Measurements from ENCODE around the gene CFAP20DC. TPM values are rescaled to one million over a fixed set of nuclear protein-coding genes. Genes with fewer than 3 reads are reported as not detected.

Gene CFAP20DC
- total RNA-seq, 4 donors from 2014 or later = 0.13 to 1.6 (median 0.35) TPM; not detected in 1

DNA sequence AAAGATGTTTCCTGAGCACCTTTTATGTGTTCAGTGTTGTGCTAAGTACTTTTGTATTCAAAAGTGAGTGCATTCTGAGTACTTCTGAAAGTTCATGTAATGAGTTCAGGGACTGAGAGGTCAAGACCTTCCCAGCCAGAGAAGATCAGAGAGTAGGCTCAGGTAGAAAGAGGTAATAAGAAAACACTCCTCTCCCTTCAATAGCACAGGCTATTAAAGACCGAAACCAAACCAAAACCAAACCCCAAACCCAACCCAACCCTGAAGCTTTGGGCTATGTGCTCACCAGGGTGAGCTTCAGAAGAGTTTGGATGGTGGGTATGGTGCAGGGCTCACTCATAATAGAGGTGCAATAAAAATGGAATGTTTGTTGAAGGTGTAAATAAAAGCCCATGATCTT is 306.5 kb downstream of the CFAP20DC start:
- H3K4me3 ChIP-seq = no peak overlapping the region

DNA sequence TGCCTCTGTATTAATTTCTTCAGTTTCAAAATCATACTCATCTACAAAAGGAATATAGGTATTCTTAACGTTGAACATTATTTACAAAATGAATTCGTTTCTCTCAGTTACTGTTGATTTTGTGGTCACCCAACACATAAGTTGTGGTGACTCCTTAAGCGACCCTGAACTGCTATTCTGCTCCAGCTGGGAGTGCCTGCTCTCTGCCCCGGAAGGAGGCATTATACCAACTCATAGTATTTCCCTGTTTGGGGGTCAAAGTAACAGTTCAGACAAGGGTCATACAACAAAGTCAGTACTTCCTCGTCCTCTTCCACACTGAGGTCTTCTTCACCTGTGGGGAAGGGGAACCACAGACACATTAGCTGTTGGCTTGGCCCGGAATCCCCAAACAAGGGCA is 307.6 kb downstream of the CFAP20DC start:
- Histone ChIP-seq H3K4me3 (no peak overlapping the region), H3K27me3 (no peaks in the 10 kb centered on the region), H3K4me1 (no peaks in the 10 kb centered on the region), H3K27ac (no peak overlapping the region), H3K36me3 (no peaks in the 10 kb centered on the region), H3K9me3 (no peaks in the 10 kb centered on the region)
- no peak for ATAC-seq
- 75 to 78% methylated on average over 6 of the region's 6 CpGs for WGBS, 2 donors (ENCODE audit: low coverage in 1 of 2)
- TF ChIP-seq, protein P1, sequence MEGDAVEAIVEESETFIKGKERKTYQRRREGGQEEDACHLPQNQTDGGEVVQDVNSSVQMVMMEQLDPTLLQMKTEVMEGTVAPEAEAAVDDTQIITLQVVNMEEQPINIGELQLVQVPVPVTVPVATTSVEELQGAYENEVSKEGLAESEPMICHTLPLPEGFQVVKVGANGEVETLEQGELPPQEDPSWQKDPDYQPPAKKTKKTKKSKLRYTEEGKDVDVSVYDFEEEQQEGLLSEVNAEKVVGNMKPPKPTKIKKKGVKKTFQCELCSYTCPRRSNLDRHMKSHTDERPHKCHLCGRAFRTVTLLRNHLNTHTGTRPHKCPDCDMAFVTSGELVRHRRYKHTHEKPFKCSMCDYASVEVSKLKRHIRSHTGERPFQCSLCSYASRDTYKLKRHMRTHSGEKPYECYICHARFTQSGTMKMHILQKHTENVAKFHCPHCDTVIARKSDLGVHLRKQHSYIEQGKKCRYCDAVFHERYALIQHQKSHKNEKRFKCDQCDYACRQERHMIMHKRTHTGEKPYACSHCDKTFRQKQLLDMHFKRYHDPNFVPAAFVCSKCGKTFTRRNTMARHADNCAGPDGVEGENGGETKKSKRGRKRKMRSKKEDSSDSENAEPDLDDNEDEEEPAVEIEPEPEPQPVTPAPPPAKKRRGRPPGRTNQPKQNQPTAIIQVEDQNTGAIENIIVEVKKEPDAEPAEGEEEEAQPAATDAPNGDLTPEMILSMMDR (IDR thresholded peaks at IDR 0.05) = no peak
- TF ChIP-seq POLR2AphosphoS5 (IDR thresholded peaks at IDR 0.05) (no peak), POLR2A (IDR thresholded peaks at IDR 0.05) (no peak), EP300 (IDR thresholded peaks at IDR 0.05) (no peak)

More for the DNA sequence above, 306.5 kb downstream of the CFAP20DC start:
- TF ChIP-seq, protein P1 (IDR thresholded peaks at IDR 0.05) = no peak
- TF ChIP-seq POLR2A (IDR thresholded peaks at IDR 0.05) = no peak
- no peak for TF ChIP-seq POLR2AphosphoS5 (IDR thresholded peaks at IDR 0.05)
- no peak for TF ChIP-seq EP300 (IDR thresholded peaks at IDR 0.05)
- H3K4me1 ChIP-seq = no peaks in the 10 kb centered on the region
- ATAC-seq = no peak
- no peaks in the 10 kb centered on the region for H3K36me3 ChIP-seq
- no peak overlapping the region for H3K27ac ChIP-seq
- H3K9me3 ChIP-seq = no peaks in the 10 kb centered on the region
- 100% methylated on average over 1 of the region's 1 CpG; no CpG with 5 or more reads in 1 of the 2 donors for WGBS, 2 donors (ENCODE audit: low coverage in 1 of 2)
- no peaks in the 10 kb centered on the region for H3K27me3 ChIP-seq

DNA sequence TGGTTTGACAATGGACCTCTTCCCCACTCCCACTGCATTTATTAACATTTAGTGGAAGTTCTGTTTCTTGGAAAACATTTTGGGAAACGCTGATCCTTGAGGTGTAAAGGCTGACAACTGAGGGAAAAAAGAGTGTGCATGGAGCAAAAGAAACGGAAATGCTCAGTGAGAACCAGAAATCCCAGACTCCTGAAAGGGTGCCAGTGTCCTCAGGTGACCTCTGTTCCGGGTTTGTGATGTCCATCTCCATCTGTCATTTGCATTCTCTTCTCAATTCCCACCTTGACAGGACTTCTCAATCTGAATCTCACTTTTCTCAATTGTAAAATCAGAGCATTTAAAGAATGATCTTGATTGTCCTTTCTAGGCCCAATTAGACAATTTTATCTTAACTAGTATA is 312.2 kb downstream of the CFAP20DC start:
- no peak overlapping the region for H3K27ac ChIP-seq
- no peak overlapping the region for H3K4me3 ChIP-seq
- no peaks in the 10 kb centered on the region for H3K4me1 ChIP-seq
- TF ChIP-seq POLR2A (IDR thresholded peaks at IDR 0.05) = no peak
- no peaks in the 10 kb centered on the region for H3K27me3 ChIP-seq
- H3K36me3 ChIP-seq = no peaks in the 10 kb centered on the region
- WGBS, 2 donors (ENCODE audit: low coverage in 1 of 2) = 61 to 62% methylated on average over 2 to 3 of the region's 3 CpGs
- H3K9me3 ChIP-seq = no peaks in the 10 kb centered on the region
- ATAC-seq = no peak

DNA sequence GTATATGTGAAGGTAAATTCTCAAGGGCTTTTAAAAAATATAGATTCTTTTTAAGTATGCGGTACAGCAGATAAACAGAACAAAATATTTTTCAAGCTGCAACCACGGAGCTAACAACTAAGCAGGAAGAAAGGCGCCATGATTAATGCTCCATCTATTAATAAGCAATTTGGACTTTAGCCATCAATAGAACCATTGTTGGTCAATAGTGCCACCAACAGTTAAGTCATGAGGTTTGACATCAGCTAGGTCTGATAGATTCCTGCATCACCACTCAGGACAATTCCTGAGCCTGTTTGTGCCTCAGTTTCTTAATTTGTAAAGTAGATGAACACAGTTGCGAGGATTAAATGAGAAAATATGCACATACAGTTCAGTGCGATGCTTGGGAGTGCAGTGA is 318.2 kb downstream of the CFAP20DC start:
- no peaks in the 10 kb centered on the region for H3K36me3 ChIP-seq
- WGBS, 2 donors (ENCODE audit: low coverage in 1 of 2) = 75 to 76% methylated on average over 5 of the region's 5 CpGs
- ATAC-seq = no peak
- no peak overlapping the region for H3K27ac ChIP-seq
- no peak overlapping the region for H3K4me3 ChIP-seq
- no peaks in the 10 kb centered on the region for H3K9me3 ChIP-seq
- no peaks in the 10 kb centered on the region for H3K4me1 ChIP-seq
- H3K27me3 ChIP-seq = no peaks in the 10 kb centered on the region
- TF ChIP-seq, protein P1 (IDR thresholded peaks at IDR 0.05) = no peak
- TF ChIP-seq POLR2A (IDR thresholded peaks at IDR 0.05) (no peak), EP300 (IDR thresholded peaks at IDR 0.05) (no peak), POLR2AphosphoS5 (IDR thresholded peaks at IDR 0.05) (no peak)

DNA sequence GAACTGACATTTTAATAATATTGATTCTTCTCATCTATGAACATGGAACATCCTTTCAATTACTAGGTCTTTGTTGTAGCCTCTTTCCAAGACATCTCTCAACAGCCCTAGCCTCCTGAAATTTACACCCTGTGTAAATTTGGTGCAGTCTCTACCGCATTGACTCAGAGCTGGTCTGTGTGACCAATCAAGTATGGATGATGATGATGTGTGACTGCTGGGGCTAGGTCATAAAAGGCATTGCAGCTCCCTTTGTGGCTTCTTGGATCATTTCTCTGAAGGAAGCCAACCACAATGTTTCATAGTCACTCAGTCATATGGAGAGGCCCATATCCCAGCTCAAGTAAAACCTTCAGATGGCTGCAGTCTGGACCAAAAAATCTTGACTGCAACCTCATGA is 321.1 kb downstream of the CFAP20DC start:
- H3K27me3 ChIP-seq = no peaks in the 10 kb centered on the region
- no peak overlapping the region for H3K27ac ChIP-seq
- no peaks in the 10 kb centered on the region for H3K4me1 ChIP-seq
- H3K9me3 ChIP-seq = no peaks in the 10 kb centered on the region
- H3K4me3 ChIP-seq = no peak overlapping the region
- H3K36me3 ChIP-seq = no peaks in the 10 kb centered on the region
- WGBS, 2 donors (ENCODE audit: low coverage in 1 of 2) = 100% methylated on average over 1 of the region's 1 CpG; no CpG with 5 or more reads in 1 of the 2 donors
- TF ChIP-seq EP300 (IDR thresholded peaks at IDR 0.05) (no peak), POLR2A (IDR thresholded peaks at IDR 0.05) (no peak), POLR2AphosphoS5 (IDR thresholded peaks at IDR 0.05) (no peak)
- TF ChIP-seq, protein P1 (IDR thresholded peaks at IDR 0.05) = no peak
- ATAC-seq = no peak

Measured in gastroesophageal sphincter (tissue), 4 donors.